WTC11 (cell line): ENCODE data around the gene STARD13.

Experiments
- ESRRA ChIP-seq: sonication (generic); formaldehyde crosslinking; IDR thresholded peaks from 2 replicates; pipeline ENCODE4 v1.8.1; 2022; ENCODE audit warnings: mild to moderate bottlenecking, missing genetic modification reagents, borderline replicate concordance
- SMAD4 ChIP-seq: sonication (generic); formaldehyde crosslinking; IDR thresholded peaks from 2 replicates; pipeline ENCODE4 v1.8.0; 2022; ENCODE audit warnings: mild to moderate bottlenecking, missing genetic modification reagents
- SP1 ChIP-seq: sonication (generic); formaldehyde crosslinking; conservative IDR thresholded peaks from 2 replicates; pipeline ENCODE4 v1.8.1; 2022; ENCODE audit warnings: missing genetic modification reagents
- TF ChIP-seq, protein P1 (sequence below): fragments of 200-600 bp; IDR thresholded peaks from 2 replicates; pipeline ENCODE4 v1.8.0; 2022; ENCODE audit warnings: antibody characterized with exemption
- TF ChIP-seq, protein P2 (sequence below): sonication (generic); formaldehyde crosslinking; IDR thresholded peaks from 2 replicates; pipeline ENCODE4 v1.8.1; 2023; ENCODE audit warnings: mild to moderate bottlenecking, missing genetic modification reagents

DNA sequence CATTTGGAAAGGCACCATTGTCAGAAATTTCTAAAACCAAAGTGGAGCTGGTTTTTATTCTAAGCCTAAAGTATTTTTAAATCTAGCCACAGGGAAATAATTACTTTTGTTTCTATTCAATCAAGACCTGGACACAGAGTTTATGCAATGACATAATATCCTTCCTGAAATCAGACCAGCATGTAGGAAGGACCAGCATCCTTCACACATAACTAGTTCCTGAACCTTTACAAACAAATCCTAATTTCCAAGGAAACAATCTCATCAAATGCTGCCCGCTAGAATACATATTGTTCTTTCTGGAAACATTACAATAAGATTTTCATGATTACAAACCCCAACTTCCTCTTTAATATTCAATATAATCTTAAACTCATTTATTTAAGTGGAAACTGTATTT, 1.5 kb downstream of the STARD13 start:
- TF ChIP-seq ESRRA (CRISPR knock-in tag): no peak
- TF ChIP-seq, protein P1, sequence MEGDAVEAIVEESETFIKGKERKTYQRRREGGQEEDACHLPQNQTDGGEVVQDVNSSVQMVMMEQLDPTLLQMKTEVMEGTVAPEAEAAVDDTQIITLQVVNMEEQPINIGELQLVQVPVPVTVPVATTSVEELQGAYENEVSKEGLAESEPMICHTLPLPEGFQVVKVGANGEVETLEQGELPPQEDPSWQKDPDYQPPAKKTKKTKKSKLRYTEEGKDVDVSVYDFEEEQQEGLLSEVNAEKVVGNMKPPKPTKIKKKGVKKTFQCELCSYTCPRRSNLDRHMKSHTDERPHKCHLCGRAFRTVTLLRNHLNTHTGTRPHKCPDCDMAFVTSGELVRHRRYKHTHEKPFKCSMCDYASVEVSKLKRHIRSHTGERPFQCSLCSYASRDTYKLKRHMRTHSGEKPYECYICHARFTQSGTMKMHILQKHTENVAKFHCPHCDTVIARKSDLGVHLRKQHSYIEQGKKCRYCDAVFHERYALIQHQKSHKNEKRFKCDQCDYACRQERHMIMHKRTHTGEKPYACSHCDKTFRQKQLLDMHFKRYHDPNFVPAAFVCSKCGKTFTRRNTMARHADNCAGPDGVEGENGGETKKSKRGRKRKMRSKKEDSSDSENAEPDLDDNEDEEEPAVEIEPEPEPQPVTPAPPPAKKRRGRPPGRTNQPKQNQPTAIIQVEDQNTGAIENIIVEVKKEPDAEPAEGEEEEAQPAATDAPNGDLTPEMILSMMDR: no peak
- no peak for TF ChIP-seq SMAD4 (CRISPR knock-in tag)
- TF ChIP-seq SP1 (CRISPR knock-in tag): no peak
- TF ChIP-seq, protein P2, sequence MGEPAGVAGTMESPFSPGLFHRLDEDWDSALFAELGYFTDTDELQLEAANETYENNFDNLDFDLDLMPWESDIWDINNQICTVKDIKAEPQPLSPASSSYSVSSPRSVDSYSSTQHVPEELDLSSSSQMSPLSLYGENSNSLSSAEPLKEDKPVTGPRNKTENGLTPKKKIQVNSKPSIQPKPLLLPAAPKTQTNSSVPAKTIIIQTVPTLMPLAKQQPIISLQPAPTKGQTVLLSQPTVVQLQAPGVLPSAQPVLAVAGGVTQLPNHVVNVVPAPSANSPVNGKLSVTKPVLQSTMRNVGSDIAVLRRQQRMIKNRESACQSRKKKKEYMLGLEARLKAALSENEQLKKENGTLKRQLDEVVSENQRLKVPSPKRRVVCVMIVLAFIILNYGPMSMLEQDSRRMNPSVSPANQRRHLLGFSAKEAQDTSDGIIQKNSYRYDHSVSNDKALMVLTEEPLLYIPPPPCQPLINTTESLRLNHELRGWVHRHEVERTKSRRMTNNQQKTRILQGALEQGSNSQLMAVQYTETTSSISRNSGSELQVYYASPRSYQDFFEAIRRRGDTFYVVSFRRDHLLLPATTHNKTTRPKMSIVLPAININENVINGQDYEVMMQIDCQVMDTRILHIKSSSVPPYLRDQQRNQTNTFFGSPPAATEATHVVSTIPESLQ (CRISPR knock-in tag): no peak
